H1 (cell line): Measurements from ENCODE around the gene UIMC1. TPM values are rescaled to one million over a fixed set of nuclear protein-coding genes. Genes with fewer than 3 reads are reported as not detected.

Source experiments
- CTCF ChIA-PET: fragments of 300-600 bp; sonication (Branson Sonifier 250); formaldehyde crosslinking; loops from one replicate; lab custom pipeline; 2021; ENCODE audit not compliant: partially characterized antibody; lab: Charles Lee
- POLR2A ChIA-PET: fragments of 300-600 bp; sonication (Branson Sonifier 250); formaldehyde crosslinking; loops from one replicate; lab custom pipeline; 2021; ENCODE audit warnings: inconsistent platforms; ENCODE audit not compliant: partially characterized antibody; lab: Charles Lee
- DNase-seq, 2 experiments: peaks; one replicate each; pipeline versions ENCODE4 v3.0.0 to v3.0.0-alpha.2; 2010 to 2022; ENCODE audit warnings: low spot score in 2 of 2, low read depth in 1 of 2, mixed read lengths in 1 of 2
- FAIRE-seq: peaks from 2 replicates; lab custom pipeline; 2011; peaks lifted over from hg19 to GRCh38; lab: Jason Lieb, UNC
- H2AFZ ChIP-seq: 2 replicates; pipeline ENCODE4 v1.8.1; 2012; ENCODE audit warnings: low read length, inconsistent platforms
- H2AK5ac ChIP-seq: 2 replicates; pipeline ENCODE4 v1.6.1; 2013; ENCODE audit warnings: low read depth, low read length
- H2BK120ac ChIP-seq: replicated peaks from 2 replicates; pipeline ENCODE3; 2013; ENCODE audit warnings: low read depth, low read length, inconsistent platforms
- H2BK12ac ChIP-seq: 2 replicates; pipeline ENCODE4 v1.6.1; 2013; ENCODE audit warnings: low read depth, low read length
- H2BK15ac ChIP-seq: 2 replicates; pipeline ENCODE4 v1.6.1; 2013; ENCODE audit warnings: low read length
- H2BK20ac ChIP-seq: 2 replicates; pipeline ENCODE4 v1.6.1; 2013; ENCODE audit warnings: low read length
- H2BK5ac ChIP-seq: 2 replicates; pipeline ENCODE4 v1.6.1; 2013; ENCODE audit warnings: low read depth, low read length
- H3K14ac ChIP-seq: 2 replicates; pipeline ENCODE4 v1.6.1; 2013; ENCODE audit warnings: inconsistent platforms; ENCODE audit not compliant: insufficient read length
- H3K18ac ChIP-seq: 2 replicates; pipeline ENCODE4 v1.6.1; 2013; ENCODE audit warnings: low read length; ENCODE audit errors: extremely low read depth
- H3K23ac ChIP-seq: 2 replicates; pipeline ENCODE4 v1.6.1; 2013; ENCODE audit warnings: inconsistent platforms; ENCODE audit not compliant: insufficient read length
- H3K23me2 ChIP-seq: 2 replicates; pipeline ENCODE4 v1.6.1; 2013; ENCODE audit warnings: low read depth, low read length
- H3K27ac ChIP-seq: 2 replicates; pipeline ENCODE4 v1.6.1; 2011; ENCODE audit warnings: low read depth, low read length, inconsistent platforms
- H3K27me3 ChIP-seq, 4 experiments: replicated peaks in 1 of 4; 1 replicate in 1 of 4; 2 replicates in 3 of 4; pipeline versions ENCODE4 v1.6.1 to v1.8.1; 2011 to 2013; ENCODE audit warnings: low read length in 3 of 4, mild to moderate bottlenecking in 3 of 4, inconsistent platforms in 2 of 4, mixed read lengths in 2 of 4, moderate library complexity in 1 of 4; ENCODE audit not compliant: control insufficient read depth in 3 of 4, insufficient read depth in 3 of 4; ENCODE audit errors: extremely low read depth in 1 of 4
- H3K36me3 ChIP-seq, 4 experiments: 2 replicates each; pipeline versions ENCODE4 v1.6.1 to v1.8.1; 2011 to 2013; ENCODE audit warnings: mild to moderate bottlenecking in 4 of 4, low read length in 3 of 4, moderate library complexity in 2 of 4, control low read depth in 1 of 4, inconsistent platforms in 1 of 4; ENCODE audit not compliant: insufficient read depth in 4 of 4, control insufficient read depth in 2 of 4
- H3K4ac ChIP-seq: replicated peaks from 2 replicates; pipeline ENCODE3; 2013; ENCODE audit warnings: low read length, low read depth, mixed read lengths, inconsistent platforms; ENCODE audit not compliant: insufficient read length
- H3K4me1 ChIP-seq, 4 experiments: replicated peaks in 1 of 4; 1 replicate in 1 of 4; 2 replicates in 3 of 4; pipeline versions ENCODE4 v1.6.1 to v1.8.1; 2011 to 2013; ENCODE audit warnings: low read length in 3 of 4, inconsistent platforms in 2 of 4, mixed read lengths in 1 of 4; ENCODE audit not compliant: insufficient read depth in 4 of 4, control insufficient read depth in 3 of 4
- H3K4me2 ChIP-seq, 2 experiments: 2 replicates each; pipeline versions ENCODE4 v1.6.1 to v1.8.1; 2011 to 2013; ENCODE audit warnings: low read depth in 2 of 2, low read length in 2 of 2, control low read depth in 1 of 2, inconsistent platforms in 1 of 2, mild to moderate bottlenecking in 1 of 2; ENCODE audit not compliant: insufficient read depth in 1 of 2
- H3K4me3 ChIP-seq, 4 experiments: fragments of 200-600, 300-600 bp in 1 of 4; sonication (generic), shearing (Covaris generic), sonication (Bioruptor Twin) in 1 of 4; 2 replicates each; pipeline versions ENCODE4 v1.5.1 to v1.8.1; 2011 to 2016; ENCODE audit warnings: low read length in 4 of 4, low read depth in 3 of 4, control low read depth in 2 of 4, inconsistent platforms in 2 of 4, mild to moderate bottlenecking in 2 of 4, mixed read lengths in 1 of 4, moderate library complexity in 1 of 4; ENCODE audit not compliant: insufficient read depth in 2 of 4; ENCODE audit errors: extremely low read depth in 1 of 4
- H3K56ac ChIP-seq: replicated peaks from 2 replicates; pipeline ENCODE3; 2013; ENCODE audit warnings: low read depth, mild to moderate bottlenecking, mixed read lengths, low read length, inconsistent platforms; ENCODE audit not compliant: insufficient read length
- H3K79me1 ChIP-seq: 2 replicates; pipeline ENCODE4 v1.6.1; 2013; ENCODE audit warnings: low read depth, low read length, control low read depth
- H3K79me2 ChIP-seq, 2 experiments: 2 replicates each; pipeline versions ENCODE4 v1.6.1 to v1.8.1; 2012 to 2013; ENCODE audit warnings: low read length in 2 of 2, mild to moderate bottlenecking in 2 of 2, inconsistent platforms in 1 of 2; ENCODE audit not compliant: insufficient read depth in 2 of 2, control insufficient read depth in 1 of 2
- H3K9ac ChIP-seq, 4 experiments: replicated peaks in 1 of 4; 1 replicate in 1 of 4; 2 replicates in 3 of 4; pipeline versions ENCODE4 v1.6.1 to v1.8.1; 2011 to 2013; ENCODE audit warnings: low read depth in 3 of 4, low read length in 3 of 4, control low read depth in 2 of 4, mild to moderate bottlenecking in 2 of 4, moderate library complexity in 2 of 4, inconsistent platforms in 1 of 4; ENCODE audit errors: extremely low read depth in 1 of 4
- H3K9me3 ChIP-seq, 2 experiments: 2 replicates each; pipeline versions ENCODE4 v1.6.1 to v1.8.1; 2012 to 2013; ENCODE audit warnings: mild to moderate bottlenecking in 2 of 2, moderate library complexity in 2 of 2, control low read depth in 1 of 2, inconsistent platforms in 1 of 2, low read depth in 1 of 2, low read length in 1 of 2, mixed read lengths in 1 of 2; ENCODE audit not compliant: insufficient read depth in 2 of 2
- H4K20me1 ChIP-seq, 2 experiments: replicated peaks in 1 of 2; 2 replicates each; pipeline versions ENCODE3 to v1.8.1; 2011 to 2013; ENCODE audit warnings: inconsistent platforms in 2 of 2, low read length in 2 of 2, mild to moderate bottlenecking in 1 of 2; ENCODE audit not compliant: insufficient read depth in 2 of 2, control insufficient read depth in 1 of 2
- H4K5ac ChIP-seq: 2 replicates; pipeline ENCODE4 v1.6.1; 2013; ENCODE audit warnings: low read length, low read depth, mixed read lengths, inconsistent platforms; ENCODE audit not compliant: insufficient read length
- H4K8ac ChIP-seq: 2 replicates; pipeline ENCODE4 v1.8.0; 2013; ENCODE audit warnings: mild to moderate bottlenecking, moderate library complexity, low read length, inconsistent platforms; ENCODE audit not compliant: insufficient read depth; ENCODE audit errors: extremely low read depth
- H4K91ac ChIP-seq: replicated peaks from 2 replicates; pipeline ENCODE3; 2013; ENCODE audit warnings: low read length, mixed read lengths, inconsistent platforms; ENCODE audit not compliant: insufficient read length
- CHD1 ChIP-seq: IDR thresholded peaks from 2 replicates; pipeline ENCODE4 v1.6.1; 2012; ENCODE audit warnings: low read depth, low read length, improper control_type of control experiment
- CREB1 ChIP-seq: IDR thresholded peaks from 2 replicates; pipeline ENCODE4 v1.6.1; 2012; ENCODE audit warnings: inconsistent platforms
- EZH2 ChIP-seq: fragments of 200-600 bp; sonication (generic); IDR thresholded peaks from 2 replicates; pipeline ENCODE4 v1.7.1; 2012; ENCODE audit warnings: low read depth, mild to moderate bottlenecking, moderate library complexity, low read length, inconsistent platforms; ENCODE audit not compliant: severe bottlenecking
- RXRA ChIP-seq: IDR thresholded peaks from 2 replicates; pipeline ENCODE4 v1.6.1; 2011; ENCODE audit warnings: low read depth, mild to moderate bottlenecking, low read length, moderate library complexity; ENCODE audit not compliant: insufficient read depth
- SP4 ChIP-seq: IDR thresholded peaks from 2 replicates; pipeline ENCODE4 v1.6.1; 2012; ENCODE audit warnings: low read length, inconsistent platforms
- TBP ChIP-seq: IDR thresholded peaks from 2 replicates; pipeline ENCODE4 v1.6.1; 2011; ENCODE audit warnings: low read depth, low read length, improper control_type of control experiment
- WGBS, 2 experiments: shearing (Covaris generic) in 1 of 2; methylation state at CpG; one replicate each; pipeline versions ENCODE4 v1.1.6 to v1.1.7; 2013 to 2015; ENCODE audit warnings: low lambda C conversion rate in 2 of 2, mixed read lengths in 2 of 2, inconsistent platforms in 1 of 2, low coverage in 1 of 2, missing lambda C conversion rate in 1 of 2; ENCODE audit not compliant: insufficient replicate concordance in 2 of 2, insufficient coverage in 1 of 2, insufficient read length in 1 of 2; ENCODE audit errors: extremely low coverage in 1 of 2, missing lambda C conversion rate in 1 of 2; 5-methylcytosine and 5-hydroxymethylcytosine counted together
- polyA plus RNA-seq, 7 experiments: library from polyadenylated mRNA; depleted of rRNA in 3 of 7; stranded (reverse) in 5 of 7; unstranded in 2 of 7; fragments of >200 nt in 5 of 7; fragments of 200-250 nt in 2 of 7; gene quantifications; 1 replicate in 5 of 7; 2 replicates in 1 of 7; 4 replicates in 1 of 7; pipeline versions ENCODE4 v1.2.1 to v1.2.3, GENCODE V29; 2011 to 2013; ENCODE audit warnings: missing spikeins in 2 of 7, mixed read lengths in 2 of 7
- total RNA-seq: library from RNA; stranded (reverse); fragmentation: NEBNext Ultra II Directional; extraction: Animal tissue kit (Norgen Biotek cat#: 25700); gene quantifications from 2 replicates; pipeline ENCODE4 v1.2.1, GENCODE V29; 2021
- TF ChIP-seq, protein P1 (sequence below): IDR thresholded peaks from 2 replicates; pipeline ENCODE4 v1.6.1; 2011; ENCODE audit warnings: low read depth, mild to moderate bottlenecking, low read length; ENCODE audit not compliant: insufficient read depth
- TF ChIP-seq, protein P2 (sequence below), 3 experiments: IDR thresholded peaks; 1 replicate in 2 of 3; 2 replicates in 1 of 3; pipeline versions ENCODE4 v1.5.1 to v1.6.1; 2011; ENCODE audit warnings: low read length in 3 of 3, mild to moderate bottlenecking in 3 of 3, inconsistent platforms in 2 of 3, low read depth in 1 of 3, moderate library complexity in 1 of 3; ENCODE audit not compliant: insufficient read depth in 1 of 3; ENCODE audit errors: control extremely low read depth in 1 of 3

Gene UIMC1
- total and polyA plus RNA-seq, 2 of the 8 experiments (the other 6 are each of a cell fraction or from before 2014, with no cell fraction given), result 12.8 to 43.7 TPM

DNA sequence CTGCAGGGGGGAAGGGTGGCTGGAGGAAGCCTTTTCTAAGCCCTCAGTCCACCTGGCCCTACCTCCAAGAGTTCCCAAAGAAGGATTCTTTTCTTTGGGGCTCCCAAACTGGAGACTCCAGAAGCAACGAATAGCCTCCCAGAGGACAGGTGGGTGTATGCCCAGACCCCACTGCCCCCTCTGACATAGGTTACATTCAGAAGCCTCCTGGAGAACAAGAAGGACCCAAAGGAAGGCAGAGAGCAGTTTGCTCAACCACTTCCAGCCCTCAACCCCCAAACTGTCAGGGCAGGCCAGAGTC, 117.8 kb downstream of the UIMC1 start:
- Histone ChIP-seq H3K4ac (no peak overlapping the region), H3K14ac (no peak overlapping the region), H3K9me3 (no peaks in the 10 kb centered on the region), H3K4me3 (no peak overlapping the region), H3K23ac (no peak overlapping the region), H4K5ac (no peak overlapping the region), H3K79me1 (no peaks in the 10 kb centered on the region), H2BK15ac (no peak overlapping the region), H3K27ac (no peak overlapping the region), H2AFZ (no peak overlapping the region), H2BK5ac (no peak overlapping the region), H2AK5ac (no peak overlapping the region), H3K4me2 (no peak overlapping the region), H4K20me1 (no peaks in the 10 kb centered on the region), H4K8ac (no peak overlapping the region), H2BK20ac (no peak overlapping the region), H3K18ac (no peak overlapping the region), H2BK12ac (no peak overlapping the region), H3K27me3 (no peaks in the 10 kb centered on the region), H3K9ac (no peak overlapping the region), H3K23me2 (no peaks in the 10 kb centered on the region), H3K79me2 (no peaks in the 10 kb centered on the region), H3K4me1 (no peaks in the 10 kb centered on the region), H4K91ac (no peak overlapping the region), H3K56ac (no peak overlapping the region), H2BK120ac (no peak overlapping the region), H3K36me3 (no peaks in the 10 kb centered on the region)
- ChIA-PET CTCF (interaction anchor here (0.9 to 3.8 kb wide), 7 partner anchors 11 to 420 kb away, joined by 3 to 32 read pairs (median 3); partner anchors contain the start of gene HK3), POLR2A (no interaction called here)
- no peak for FAIRE-seq
- no peak for TF ChIP-seq CREB1
- no peak for TF ChIP-seq TBP
- TF ChIP-seq, protein P1, sequence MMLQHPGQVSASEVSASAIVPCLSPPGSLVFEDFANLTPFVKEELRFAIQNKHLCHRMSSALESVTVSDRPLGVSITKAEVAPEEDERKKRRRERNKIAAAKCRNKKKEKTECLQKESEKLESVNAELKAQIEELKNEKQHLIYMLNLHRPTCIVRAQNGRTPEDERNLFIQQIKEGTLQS, result no peak
- TF ChIP-seq, protein P2, sequence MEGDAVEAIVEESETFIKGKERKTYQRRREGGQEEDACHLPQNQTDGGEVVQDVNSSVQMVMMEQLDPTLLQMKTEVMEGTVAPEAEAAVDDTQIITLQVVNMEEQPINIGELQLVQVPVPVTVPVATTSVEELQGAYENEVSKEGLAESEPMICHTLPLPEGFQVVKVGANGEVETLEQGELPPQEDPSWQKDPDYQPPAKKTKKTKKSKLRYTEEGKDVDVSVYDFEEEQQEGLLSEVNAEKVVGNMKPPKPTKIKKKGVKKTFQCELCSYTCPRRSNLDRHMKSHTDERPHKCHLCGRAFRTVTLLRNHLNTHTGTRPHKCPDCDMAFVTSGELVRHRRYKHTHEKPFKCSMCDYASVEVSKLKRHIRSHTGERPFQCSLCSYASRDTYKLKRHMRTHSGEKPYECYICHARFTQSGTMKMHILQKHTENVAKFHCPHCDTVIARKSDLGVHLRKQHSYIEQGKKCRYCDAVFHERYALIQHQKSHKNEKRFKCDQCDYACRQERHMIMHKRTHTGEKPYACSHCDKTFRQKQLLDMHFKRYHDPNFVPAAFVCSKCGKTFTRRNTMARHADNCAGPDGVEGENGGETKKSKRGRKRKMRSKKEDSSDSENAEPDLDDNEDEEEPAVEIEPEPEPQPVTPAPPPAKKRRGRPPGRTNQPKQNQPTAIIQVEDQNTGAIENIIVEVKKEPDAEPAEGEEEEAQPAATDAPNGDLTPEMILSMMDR (IDR thresholded peaks at IDR 0.05; ENCODE audit: control extremely low read depth in 1 of 3, insufficient read depth in 1 of 3, low read depth in 1 of 3, low read length in 3 of 3), result no peak
- TF ChIP-seq EZH2, result no peak
- no peak for TF ChIP-seq RXRA
- no peak for TF ChIP-seq CHD1
- no peak for TF ChIP-seq SP4
- no peak for DNase-seq
- WGBS, 2 experiments, result 92% methylated on average over 1 of the region's 1 CpG; no CpG with 5 or more reads in 1 of the 2 experiments
